CD4-positive, alpha-beta T cell treated with Interleukin-17A for 4 hours (primary cell): ENCODE measurements around the gene NIFK.
"Not testable (repeated sequence)": the region's sequence is repeated elsewhere in the genome, so short reads cannot be mapped to it uniquely, and the experiment has no call there.

Experiments used
- DNase-seq: peaks from one replicate; pipeline ENCODE4 v3.0.0-alpha.2; 2020; ENCODE audit warnings: mixed read lengths

Gene NIFK

GRCh38 chr2:121736462-121737336 lies at the start of gene NIFK:
TSS of gene NIFK (minus strand) at chr2:121736875. CDS start at chr2:121736850, 25 bp downstream.
- peak; percentile 100 for DNase-seq

- no peak for DNase-seq
Observed at GRCh38 chr2:121783180-121783579, 46.5 kb upstream of the NIFK start.

- DNase-seq, result no peak
Observed at GRCh38 chr2:121778741-121779487, 42.2 kb upstream of the NIFK start.

GRCh38 chr2:121777699-121778058 lies 41.0 kb upstream of the NIFK start:
- no peak for DNase-seq

GRCh38 chr2:121776885-121777698 lies 40.4 kb upstream of the NIFK start:
- DNase-seq, result no peak

GRCh38 chr2:121776361-121776760 lies 39.7 kb upstream of the NIFK start:
- no peak for DNase-seq

- DNase-seq, result no peak
Observed at GRCh38 chr2:121774235-121774634, 37.6 kb upstream of the NIFK start.

GRCh38 chr2:121771976-121772742 lies 35.5 kb upstream of the NIFK start:
- DNase-seq, result no peak

- DNase-seq, result no peak
Observed at GRCh38 chr2:121768143-121768755, 31.6 kb upstream of the NIFK start.

- no peak for DNase-seq
Observed at GRCh38 chr2:121766624-121767023, 29.9 kb upstream of the NIFK start.

- no peak for DNase-seq
Observed at GRCh38 chr2:121764681-121765228, 28.1 kb upstream of the NIFK start.

GRCh38 chr2:121755237-121756111 lies 18.8 kb upstream of the NIFK start, which contains the start of gene TSN:
TSS of gene TSN (plus strand) at chr2:121755651. CDS start at chr2:121755780, 129 bp downstream.
- peak; percentile 99 for DNase-seq

- no peak for DNase-seq
Observed at GRCh38 chr2:121754851-121755236, 18.2 kb upstream of the NIFK start.

- DNase-seq, result no peak
Observed at GRCh38 chr2:121748202-121748601, 11.5 kb upstream of the NIFK start.

- no peak for DNase-seq
Observed at GRCh38 chr2:121746071-121746578, 9.4 kb upstream of the NIFK start.

- DNase-seq, result no peak
Observed at GRCh38 chr2:121741450-121741849, 4.8 kb upstream of the NIFK start.

- no peak for DNase-seq
Observed at GRCh38 chr2:121740973-121741372, 4.3 kb upstream of the NIFK start.

GRCh38 chr2:121736140-121736461 lies 574 bp downstream of the NIFK start:
- DNase-seq, result no peak

GRCh38 chr2:121735518-121736074 lies 1.1 kb downstream of the NIFK start:
- DNase-seq, result no peak

GRCh38 chr2:121734544-121734943 lies 2.1 kb downstream of the NIFK start:
- DNase-seq, result not testable (repeated sequence)
